Germinal center (tissue), 1 donor: ENCODE data around the gene C4orf51.

Experiments
- DNase-seq: peaks from one replicate; pipeline ENCODE4 v3.0.0; 2012; ENCODE audit warnings: mixed read lengths, low spot score

The C4orf51 gene

GRCh38 chr4:145709843-145710242, 29.9 kb downstream of the C4orf51 start:
- no peak for DNase-seq

- DNase-seq: no peak
Measured at GRCh38 chr4:145716200-145716599, 36.3 kb downstream of the C4orf51 start.

- DNase-seq: no peak
Measured at GRCh38 chr4:145716661-145717200, 36.8 kb downstream of the C4orf51 start.

- DNase-seq: no peak
Measured at GRCh38 chr4:145719752-145720624, 40.0 kb downstream of the C4orf51 start.

GRCh38 chr4:145720656-145721055, 40.7 kb downstream of the C4orf51 start:
- no peak for DNase-seq

- DNase-seq: no peak
Measured at GRCh38 chr4:145722561-145722960, 42.6 kb downstream of the C4orf51 start.

GRCh38 chr4:145723336-145723735, 43.4 kb downstream of the C4orf51 start:
- no peak for DNase-seq

GRCh38 chr4:145730026-145730425, 50.1 kb downstream of the C4orf51 start:
- no peak for DNase-seq

- no peak for DNase-seq
Measured at GRCh38 chr4:145731028-145731427, 51.1 kb downstream of the C4orf51 start.

- DNase-seq: no peak
Measured at GRCh38 chr4:145732001-145732815, 52.3 kb downstream of the C4orf51 start.

GRCh38 chr4:145732895-145733880, 53.2 kb downstream of the C4orf51 start:
- peak; percentile 92 for DNase-seq

GRCh38 chr4:145734031-145734430, 54.1 kb downstream of the C4orf51 start:
- DNase-seq: no peak

- DNase-seq: no peak
Measured at GRCh38 chr4:145734576-145735346, 54.8 kb downstream of the C4orf51 start.

GRCh38 chr4:145735347-145735675, 55.4 kb downstream of the C4orf51 start:
- DNase-seq: no peak

GRCh38 chr4:145735827-145736226, 55.9 kb downstream of the C4orf51 start:
- no peak for DNase-seq

GRCh38 chr4:145736241-145736831, 56.4 kb downstream of the C4orf51 start:
- no peak for DNase-seq

- no peak for DNase-seq
Measured at GRCh38 chr4:145739845-145740244, 59.9 kb downstream of the C4orf51 start.

GRCh38 chr4:145740806-145741205, 60.9 kb downstream of the C4orf51 start:
- DNase-seq: no peak

- DNase-seq: no peak
Measured at GRCh38 chr4:145743641-145744040, 63.7 kb downstream of the C4orf51 start.

- no peak for DNase-seq
Measured at GRCh38 chr4:145755802-145756201, 75.9 kb downstream of the C4orf51 start.

- DNase-seq: no peak
Measured at GRCh38 chr4:145756244-145756643, 76.3 kb downstream of the C4orf51 start.
